ENCODE measurements around the gene LYRM7.
A peak's percentile ranks its signal among the peaks of the same experiment; 100 is the strongest.

Gene LYRM7

GRCh38 chr5:131156957-131157356 lies 13.8 kb upstream of the LYRM7 start:
- H3K27ac ChIP-seq (ENCODE audit: extremely low read depth, low read depth, low read length), result no peak overlapping the region
- ChIA-PET POLR2A (no interaction called here), CTCF (no interaction called here)
- H3K9me3 ChIP-seq (ENCODE audit: control insufficient read depth, insufficient read depth, low read depth, low read length), result no peaks in the 10 kb centered on the region
- TF ChIP-seq ZNF292 (tag by site-specific recombination; IDR thresholded peaks at IDR 0.05; ENCODE audit: borderline replicate concordance, low read depth) (no peak), ZNF223 (tag by site-specific recombination; IDR thresholded peaks at IDR 0.05) (no peak), OSR2 (tag by site-specific recombination; IDR thresholded peaks at IDR 0.05) (no peak), PRDM10 (tag by site-specific recombination; IDR thresholded peaks at IDR 0.05) (no peak), ZNF629 (tag by site-specific recombination; IDR thresholded peaks at IDR 0.05) (no peak), ZBTB48 (tag by site-specific recombination; IDR thresholded peaks at IDR 0.05) (no peak), FEZF1 (tag by site-specific recombination; IDR thresholded peaks at IDR 0.05) (no peak), ZNF433 (tag by site-specific recombination; IDR thresholded peaks at IDR 0.05; ENCODE audit: low read depth) (no peak), ZBTB10 (tag by site-specific recombination; IDR thresholded peaks at IDR 0.05) (no peak), ZBTB11 (tag by site-specific recombination; conservative IDR thresholded peaks at IDR 0.05; ENCODE audit: low read depth) (no peak), TSHZ1 (tag by site-specific recombination; IDR thresholded peaks at IDR 0.05; ENCODE audit: borderline replicate concordance) (no peak)
- H3K36me3 ChIP-seq (ENCODE audit: control insufficient read depth in 2 of 2, insufficient read depth in 1 of 2, low read length in 2 of 2), result peaks cover 42 to 45% of the 10 kb centered on the region in 2 experiments
- no peak overlapping the region for H3K4me3 ChIP-seq (ENCODE audit: low read depth, low read length)
- no peaks in the 10 kb centered on the region for H3K4me1 ChIP-seq (ENCODE audit: control insufficient read depth, insufficient read depth, low read length)

- TF ChIP-seq SP7 (tag by site-specific recombination; IDR thresholded peaks at IDR 0.05), result no peak
- TF ChIP-seq PRDM1 (tag by site-specific recombination; IDR thresholded peaks at IDR 0.05), result peak; percentile 56; the same call in 1 of the 2 replicates
- ChIA-PET POLR2A (no interaction called here), CTCF (no interaction called here)
- Histone ChIP-seq H3K4me3 (ENCODE audit: low read depth, low read length) (no peak overlapping the region), H3K36me3 (ENCODE audit: control insufficient read depth in 2 of 2, insufficient read depth in 1 of 2, low read length in 2 of 2) (peaks cover 52 to 56% of the 10 kb centered on the region in 2 experiments), H3K27ac (ENCODE audit: extremely low read depth, low read depth, low read length) (no peak overlapping the region), H3K9me3 (ENCODE audit: control insufficient read depth, insufficient read depth, low read depth, low read length) (no peaks in the 10 kb centered on the region), H3K4me1 (ENCODE audit: control insufficient read depth, insufficient read depth, low read length) (no peaks in the 10 kb centered on the region)
These were observed 10.6 kb upstream of the LYRM7 start for GRCh38 chr5:131160134-131160533.
